ENCODE results near the gene COL9A3.

Gene COL9A3

GRCh38 chr20:62823688-62824475 lies 7.0 kb downstream of the COL9A3 start:
- DNase-seq (ENCODE audit: low spot score), result no peak

DNA sequence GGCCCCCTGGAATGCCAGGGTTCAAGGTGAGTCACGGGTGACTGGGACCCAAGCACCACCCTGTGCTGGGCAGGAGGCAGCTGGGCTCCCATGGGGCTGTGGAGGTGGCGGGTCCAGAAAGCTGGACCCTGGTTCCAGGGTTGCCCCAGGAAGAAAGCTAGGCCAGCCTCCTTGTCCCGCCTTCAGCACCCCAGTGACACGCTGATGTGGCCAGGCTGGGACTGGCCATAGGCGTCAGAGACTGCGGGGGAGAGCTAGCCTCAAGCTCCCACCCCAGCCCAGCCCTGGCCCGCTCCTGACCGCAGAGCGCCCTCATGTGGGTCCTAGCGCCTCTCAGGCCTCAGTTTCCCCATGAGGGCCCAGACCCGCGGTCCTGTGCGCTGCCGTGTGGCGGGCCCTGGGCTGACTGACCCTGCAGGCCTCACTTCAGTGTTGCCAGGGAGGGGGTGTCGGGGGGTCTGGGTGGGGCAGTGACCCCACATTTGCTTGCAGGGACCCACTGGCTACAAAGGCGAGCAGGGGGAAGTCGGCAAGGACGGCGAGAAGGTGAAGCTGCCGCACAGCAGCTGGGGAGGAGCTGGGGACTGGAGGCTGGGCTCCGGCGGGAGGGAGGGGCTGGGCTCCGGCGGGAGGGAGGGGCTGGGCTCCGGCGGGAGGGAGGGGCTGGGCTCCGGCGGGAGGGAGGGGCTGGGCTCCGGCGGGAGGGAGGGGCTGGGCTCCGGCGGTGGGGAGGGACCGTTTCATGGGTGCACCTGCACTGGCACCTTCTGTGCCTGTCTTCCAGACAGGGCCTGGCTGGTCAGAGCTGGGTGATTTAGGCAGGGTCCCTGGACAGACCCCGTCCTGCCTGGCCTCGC lies 7.9 kb downstream of the COL9A3 start:
- DNase-seq (ENCODE audit: low spot score), result peak; percentile 16

- DNase-seq (ENCODE audit: low spot score), result no peak
These were observed 8.6 kb downstream of the COL9A3 start for GRCh38 chr20:62825333-62825985.

- no peak for DNase-seq (ENCODE audit: low spot score)
These were observed 9.3 kb downstream of the COL9A3 start for GRCh38 chr20:62825986-62826645.

DNA sequence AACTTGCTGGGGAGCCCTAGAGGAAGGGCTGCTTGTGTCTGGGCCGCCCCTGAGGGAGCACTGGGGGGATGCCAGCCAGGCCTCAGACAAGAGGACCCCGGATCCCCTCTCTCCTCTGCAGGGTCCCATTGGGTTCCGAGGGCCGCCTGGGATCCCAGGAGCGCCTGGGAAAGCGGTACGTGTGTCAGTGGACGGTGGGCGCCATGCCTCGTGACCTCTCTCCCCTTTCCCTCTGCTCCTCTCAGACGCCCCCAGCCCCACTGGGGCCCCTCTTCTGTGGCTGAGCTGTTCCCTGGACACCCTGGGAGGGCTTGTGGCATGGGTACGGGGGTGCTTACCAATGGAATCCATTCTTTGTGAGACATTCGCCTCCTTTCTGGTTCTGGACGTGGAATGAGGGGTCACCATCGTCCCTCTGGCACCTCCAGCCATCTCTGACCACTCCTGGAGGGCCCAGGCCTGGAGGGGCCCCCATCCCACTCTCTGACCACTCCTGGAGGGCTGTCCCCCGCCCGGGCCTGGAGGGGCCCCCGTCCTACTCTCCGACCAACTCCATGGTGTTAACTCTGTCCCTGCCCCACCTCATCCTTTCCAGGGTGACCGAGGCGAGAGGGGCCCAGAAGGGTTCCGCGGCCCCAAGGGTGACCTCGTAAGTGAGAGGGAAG lies 9.9 kb downstream of the COL9A3 start:
- no peak for DNase-seq (ENCODE audit: low spot score)

DNA sequence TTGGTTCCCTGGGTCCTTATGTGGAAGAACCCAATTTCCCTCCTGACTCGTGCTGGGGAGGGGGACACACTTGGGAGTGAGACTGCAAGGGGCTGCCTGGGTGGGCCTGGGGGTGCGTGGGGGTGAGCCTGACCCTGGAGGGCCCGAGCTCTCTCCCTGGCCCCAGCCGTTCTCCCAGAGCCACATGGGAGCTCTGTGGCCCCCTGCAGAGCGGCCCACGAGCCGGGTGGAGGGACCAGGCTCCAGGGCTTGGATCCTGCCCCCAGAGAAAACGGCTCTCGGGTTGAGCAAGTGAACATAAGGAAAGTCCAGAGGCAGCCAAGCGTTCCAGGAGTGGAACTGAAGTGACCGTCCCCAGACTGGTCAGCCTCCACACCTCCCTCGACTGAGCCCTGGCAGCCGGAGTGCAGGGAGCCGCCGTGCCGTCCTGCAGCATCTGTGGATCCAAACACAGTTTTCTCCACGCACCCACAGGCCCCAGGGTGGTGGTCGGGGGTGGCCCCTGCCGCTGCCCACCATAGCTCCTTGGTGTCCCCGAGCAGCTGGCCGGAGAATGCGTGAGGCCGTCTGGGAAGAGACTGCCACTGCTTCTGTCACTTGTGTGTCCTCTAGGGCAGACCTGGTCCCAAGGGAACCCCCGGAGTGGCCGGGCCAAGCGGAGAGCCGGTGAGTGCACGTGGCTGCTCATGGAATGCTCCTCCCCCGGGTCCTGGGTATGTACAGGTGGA lies 10.6 kb downstream of the COL9A3 start:
- DNase-seq (ENCODE audit: low spot score), result no peak

GRCh38 chr20:62828051-62828450 lies 11.2 kb downstream of the COL9A3 start:
- DNase-seq (ENCODE audit: low spot score), result no peak

DNA sequence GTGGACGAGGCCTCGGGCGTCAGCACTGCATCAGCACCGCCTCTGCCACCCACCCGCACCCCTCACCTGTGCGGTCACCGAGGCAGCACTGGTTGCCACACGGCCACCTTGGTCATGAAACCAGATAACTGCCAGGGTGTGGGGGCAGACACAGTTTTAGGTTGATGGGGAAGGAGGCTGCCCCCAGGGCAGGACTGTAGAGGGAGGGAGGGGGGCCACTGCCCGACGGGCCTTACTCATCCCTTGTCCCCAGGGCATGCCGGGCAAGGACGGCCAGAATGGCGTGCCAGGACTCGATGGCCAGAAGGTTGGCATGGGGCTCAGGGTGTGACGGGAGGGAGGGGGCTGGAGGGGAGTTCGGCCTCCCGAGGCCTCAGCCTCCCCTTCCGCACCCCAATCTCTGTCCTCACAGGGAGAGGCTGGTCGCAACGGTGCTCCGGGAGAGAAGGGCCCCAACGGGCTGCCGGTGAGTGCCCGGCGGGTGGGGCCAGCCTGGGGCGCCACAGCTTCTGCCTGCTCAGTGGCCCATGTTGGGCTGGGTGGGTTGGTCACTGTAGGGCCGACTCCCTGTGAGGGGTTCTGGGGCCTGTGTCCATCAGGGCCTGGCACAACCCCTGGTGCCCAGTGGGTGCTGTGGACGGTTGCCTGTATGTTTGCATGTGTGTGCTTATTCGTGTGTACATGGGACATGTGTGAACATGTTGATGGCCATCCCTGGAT lies 11.8 kb downstream of the COL9A3 start:
- no peak for DNase-seq (ENCODE audit: low spot score)

GRCh38 chr20:62829231-62830230 lies 12.7 kb downstream of the COL9A3 start:
- DNase-seq (ENCODE audit: low spot score), result no peak

DNA sequence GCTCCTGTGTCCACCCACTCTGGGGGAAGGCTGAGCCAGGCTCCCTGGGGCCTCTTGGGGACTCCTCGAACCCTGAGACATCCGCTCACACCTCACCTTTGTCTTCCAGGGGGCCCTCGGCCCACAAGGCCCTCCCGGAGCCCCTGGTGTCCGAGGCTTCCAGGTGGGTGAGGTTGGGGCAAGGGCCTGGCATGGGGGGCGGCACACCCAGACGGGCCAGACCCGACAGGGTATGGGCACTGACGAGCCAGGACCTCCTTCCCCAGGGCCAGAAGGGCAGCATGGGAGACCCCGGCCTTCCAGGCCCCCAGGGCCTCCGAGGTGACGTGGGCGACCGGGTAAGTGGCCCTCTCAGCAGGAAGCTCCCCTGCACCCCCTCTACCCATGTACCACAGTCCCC lies 13.4 kb downstream of the COL9A3 start:
- DNase-seq (ENCODE audit: low spot score), result no peak

DNA sequence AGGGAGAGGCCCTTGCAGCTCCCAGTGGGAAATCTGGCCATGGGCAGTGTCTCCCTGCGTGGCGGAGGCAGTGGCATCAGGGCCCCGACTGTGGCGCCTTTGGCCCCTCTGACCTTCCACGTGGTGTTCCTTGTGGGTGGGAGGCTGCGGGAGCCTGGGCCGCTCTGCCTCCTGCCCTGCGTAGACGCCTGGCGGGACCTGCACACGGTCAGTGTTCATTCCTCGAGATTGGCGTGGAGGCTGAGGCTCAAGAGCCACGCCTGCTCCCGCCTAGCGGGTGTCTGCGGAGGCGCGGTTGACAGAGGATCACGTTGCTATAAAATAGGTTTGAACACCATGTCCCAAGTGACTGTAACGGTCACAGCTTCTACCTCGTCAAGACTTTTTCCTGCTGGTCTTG lies 14.0 kb downstream of the COL9A3 start:
- DNase-seq (ENCODE audit: low spot score), result no peak

DNA sequence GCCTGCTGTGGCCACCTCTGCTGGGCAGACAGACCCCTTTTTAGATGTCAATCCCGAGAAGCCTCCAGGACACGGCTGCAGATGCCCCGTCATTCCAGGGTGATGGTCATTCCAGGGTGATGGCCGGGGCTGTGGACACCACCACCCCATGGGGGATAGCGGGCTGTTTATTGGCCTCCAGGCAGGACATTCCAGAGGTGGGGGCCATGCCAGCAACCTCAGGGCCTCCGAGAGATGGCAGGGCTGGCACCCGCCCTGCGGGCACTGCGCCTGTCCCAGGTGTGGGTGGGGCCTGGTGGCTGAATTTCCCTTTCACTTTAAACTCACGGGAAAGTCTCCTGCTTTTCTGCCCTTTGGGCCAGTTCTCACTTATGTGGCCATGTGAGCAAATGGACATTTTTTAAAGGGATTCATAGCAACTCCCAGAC lies 14.5 kb downstream of the COL9A3 start:
- DNase-seq (ENCODE audit: low spot score), result no peak

- no peak for DNase-seq (ENCODE audit: low spot score)
These were observed 15.0 kb downstream of the COL9A3 start for GRCh38 chr20:62831854-62832211.

DNA sequence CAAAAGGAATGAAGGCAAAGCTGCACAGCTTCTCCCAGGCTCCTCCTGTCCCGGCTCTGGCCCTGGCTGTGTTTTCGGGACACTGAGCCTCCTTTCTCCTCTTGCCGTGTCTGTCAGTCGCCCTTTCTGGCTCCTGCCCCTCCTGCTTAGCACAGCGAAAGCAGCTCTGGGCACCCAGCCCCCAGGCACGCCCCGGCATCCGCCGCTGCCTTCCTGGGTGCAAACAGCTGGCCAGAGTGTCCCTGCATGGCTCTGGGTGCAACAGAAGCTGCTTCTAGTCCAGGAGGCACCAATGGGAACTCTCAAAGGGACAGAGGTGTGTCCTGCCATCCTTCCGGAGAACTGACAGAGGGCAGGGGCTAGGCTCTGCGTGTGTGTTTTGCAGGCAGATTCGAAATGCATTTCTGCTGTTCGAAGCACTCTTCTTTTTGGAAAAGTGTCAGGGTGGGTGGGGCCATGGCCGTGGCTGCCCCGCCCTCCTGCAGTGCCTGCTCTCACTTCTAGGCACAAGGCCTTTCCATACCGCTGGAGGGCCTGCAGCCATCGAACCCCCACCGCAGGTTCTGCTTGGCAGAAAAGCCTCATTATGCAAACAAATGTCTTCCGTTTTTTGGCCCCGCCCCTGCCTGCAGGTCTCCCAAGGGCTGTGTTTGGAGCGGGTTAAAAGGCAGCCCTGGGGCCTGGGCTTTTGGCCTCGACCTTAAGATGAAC lies 15.5 kb downstream of the COL9A3 start:
- DNase-seq (ENCODE audit: low spot score), result no peak

DNA sequence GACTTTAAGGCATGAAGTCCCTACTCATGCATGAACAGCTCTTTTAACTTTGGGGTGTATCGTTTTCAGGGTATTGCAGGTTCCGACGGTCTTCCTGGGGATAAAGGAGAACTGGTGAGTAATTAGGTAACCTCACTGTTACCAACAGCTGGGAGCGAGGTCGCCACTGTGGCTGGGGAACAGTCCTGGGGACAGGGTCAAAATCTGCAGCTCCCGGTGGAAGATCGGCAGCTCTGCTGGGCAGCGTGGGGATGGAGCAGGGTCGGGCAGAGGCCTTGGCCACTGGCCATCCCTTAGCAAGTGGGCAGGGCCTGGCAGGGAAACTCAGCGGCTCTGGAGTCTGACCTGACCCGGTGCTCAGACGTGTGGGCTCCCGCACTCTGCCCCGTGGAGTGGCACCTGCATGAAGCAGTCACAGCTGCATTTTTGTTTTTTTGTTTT lies 16.1 kb downstream of the COL9A3 start:
- no peak for DNase-seq (ENCODE audit: low spot score)

GRCh38 chr20:62834967-62835730 lies 18.3 kb downstream of the COL9A3 start:
- no peak for DNase-seq (ENCODE audit: low spot score)
